GM18511 (cell line): ENCODE results near the gene MMP27.
A peak's percentile ranks its signal among the peaks of the same experiment; 100 is the strongest.

Source experiments
- ATAC-seq: cut with Tn5 transposase; IDR thresholded peaks from one replicate; pipeline ENCODE4 v1.9.1; 2021; ENCODE audit warnings: mild to moderate bottlenecking, moderate library complexity; ENCODE audit not compliant: unreplicated experiment

Gene MMP27

GRCh38 chr11:102704841-102705240, 728 bp downstream of the MMP27 start:
- no peak for ATAC-seq

GRCh38 chr11:102703826-102704493, 1.6 kb downstream of the MMP27 start:
- ATAC-seq, result no peak

- no peak for ATAC-seq
These were observed 10.4 kb downstream of the MMP27 start for GRCh38 chr11:102695201-102695600.

- ATAC-seq, result no peak
These were observed 19.8 kb downstream of the MMP27 start for GRCh38 chr11:102685754-102686153.

GRCh38 chr11:102685338-102685737, 20.2 kb downstream of the MMP27 start:
- no peak for ATAC-seq

- no peak for ATAC-seq
These were observed 22.3 kb downstream of the MMP27 start for GRCh38 chr11:102683277-102683676.

- ATAC-seq, result no peak
These were observed 24.6 kb downstream of the MMP27 start for GRCh38 chr11:102680945-102681344.

- no peak for ATAC-seq
These were observed 27.5 kb downstream of the MMP27 start for GRCh38 chr11:102678022-102678421.

GRCh38 chr11:102676084-102676483, 29.5 kb downstream of the MMP27 start:
- no peak for ATAC-seq

- peak; percentile 82 for ATAC-seq
These were observed 35.9 kb downstream of the MMP27 start for GRCh38 chr11:102669664-102670063.

GRCh38 chr11:102666331-102666957, 39.1 kb downstream of the MMP27 start:
- ATAC-seq, result no peak

- ATAC-seq, result peak; percentile 65
These were observed 41.4 kb downstream of the MMP27 start for GRCh38 chr11:102664001-102664752.

- ATAC-seq, result no peak
These were observed 43.0 kb downstream of the MMP27 start for GRCh38 chr11:102662607-102663006.

GRCh38 chr11:102661040-102661439, 44.5 kb downstream of the MMP27 start:
- no peak for ATAC-seq

- no peak for ATAC-seq
These were observed 49.0 kb downstream of the MMP27 start for GRCh38 chr11:102656528-102656927.

GRCh38 chr11:102655547-102655946, 50.0 kb downstream of the MMP27 start:
- ATAC-seq, result no peak

GRCh38 chr11:102654761-102655160, 50.8 kb downstream of the MMP27 start:
- no peak for ATAC-seq

GRCh38 chr11:102653744-102654291, 51.8 kb downstream of the MMP27 start:
- no peak for ATAC-seq

GRCh38 chr11:102647430-102647829, 58.1 kb downstream of the MMP27 start:
- ATAC-seq, result no peak

GRCh38 chr11:102643941-102644340, 61.6 kb downstream of the MMP27 start:
- no peak for ATAC-seq
